Measurements from ENCODE around the gene JMJD8.

JMJD8 gene

DNA sequence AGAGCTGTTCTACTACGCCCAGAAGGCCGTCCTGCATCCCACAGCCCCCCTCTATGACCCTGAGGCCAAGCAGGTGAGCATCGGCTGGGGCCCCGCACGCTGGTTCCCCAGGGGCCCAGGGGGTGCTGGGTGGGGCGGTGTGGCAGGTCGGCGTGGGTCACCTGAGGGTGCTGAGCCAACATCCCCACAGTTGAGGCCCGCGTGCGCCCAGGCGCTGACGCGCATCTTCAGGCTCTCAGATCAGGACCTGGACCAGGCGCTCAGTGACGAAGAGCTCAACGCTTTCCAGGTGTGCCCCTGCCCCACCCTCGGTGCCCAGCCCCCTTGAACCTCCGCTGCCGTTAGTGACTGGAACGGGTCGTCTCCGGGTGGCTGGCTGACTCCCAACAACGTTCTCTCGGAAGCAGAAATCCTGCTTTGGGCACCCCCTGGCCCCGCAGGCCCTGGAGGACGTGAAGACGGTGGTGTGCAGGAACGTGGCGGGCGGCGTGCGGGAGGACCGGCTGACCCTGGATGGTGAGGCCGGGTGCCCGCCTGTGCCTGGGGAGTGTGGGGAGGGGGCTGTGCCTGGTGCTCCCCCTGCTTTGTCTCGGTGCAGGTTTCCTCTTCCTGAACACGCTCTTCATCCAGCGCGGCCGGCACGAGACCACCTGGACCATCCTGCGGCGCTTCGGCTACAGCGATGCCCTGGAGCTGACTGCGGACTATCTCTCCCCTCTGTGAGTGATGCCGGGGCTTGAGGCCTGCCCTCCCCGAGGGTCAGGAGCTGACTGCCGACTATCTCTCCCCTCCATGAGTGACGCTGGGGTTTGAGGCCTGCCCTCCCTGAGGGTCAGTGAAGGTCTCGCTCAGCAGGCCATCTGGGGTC lies 13.4 kb downstream of the JMJD8 start (continued):
- TF ChIP-seq, protein P1, sequence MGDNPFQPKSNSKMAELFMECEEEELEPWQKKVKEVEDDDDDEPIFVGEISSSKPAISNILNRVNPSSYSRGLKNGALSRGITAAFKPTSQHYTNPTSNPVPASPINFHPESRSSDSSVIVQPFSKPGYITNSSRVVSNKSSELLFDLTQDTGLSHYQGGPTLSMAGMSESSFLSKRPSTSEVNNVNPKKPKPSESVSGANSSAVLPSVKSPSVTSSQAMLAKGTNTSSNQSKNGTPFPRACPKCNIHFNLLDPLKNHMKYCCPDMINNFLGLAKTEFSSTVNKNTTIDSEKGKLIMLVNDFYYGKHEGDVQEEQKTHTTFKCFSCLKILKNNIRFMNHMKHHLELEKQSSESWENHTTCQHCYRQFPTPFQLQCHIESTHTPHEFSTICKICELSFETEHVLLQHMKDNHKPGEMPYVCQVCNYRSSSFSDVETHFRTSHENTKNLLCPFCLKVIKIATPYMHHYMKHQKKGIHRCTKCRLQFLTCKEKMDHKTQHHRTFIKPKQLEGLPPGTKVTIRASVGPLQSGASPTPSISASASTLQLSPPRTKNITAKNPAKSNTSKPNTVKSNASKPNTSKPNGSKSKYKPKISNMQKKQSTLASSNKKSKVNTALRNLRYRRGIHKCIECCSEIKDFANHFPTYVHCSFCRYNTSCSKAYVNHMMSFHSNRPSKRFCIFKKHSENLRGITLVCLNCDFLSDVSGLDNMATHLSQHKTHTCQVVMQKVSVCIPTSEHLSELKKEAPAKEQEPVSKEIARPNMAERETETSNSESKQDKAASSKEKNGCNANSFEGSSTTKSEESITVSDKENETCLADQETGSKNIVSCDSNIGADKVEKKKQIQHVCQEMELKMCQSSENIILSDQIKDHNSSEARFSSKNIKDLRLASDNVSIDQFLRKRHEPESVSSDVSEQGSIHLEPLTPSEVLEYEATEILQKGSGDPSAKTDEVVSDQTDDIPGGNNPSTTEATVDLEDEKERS (tag by site-specific recombination; IDR thresholded peaks at IDR 0.05) = no peak
- TF ChIP-seq ZNF16 (tag by site-specific recombination; IDR thresholded peaks at IDR 0.05; ENCODE audit: low read depth) (no peak), ZSCAN30 (tag by site-specific recombination; IDR thresholded peaks at IDR 0.05) (no peak), YY1 (tag by site-specific recombination; IDR thresholded peaks at IDR 0.05) (no peak), HOXD13 (CRISPR knock-in tag; IDR thresholded peaks at IDR 0.05; ENCODE audit: borderline replicate concordance) (no peak), ZNF2 (tag by site-specific recombination; IDR thresholded peaks at IDR 0.05) (no peak)
- TF ChIP-seq, protein P2, sequence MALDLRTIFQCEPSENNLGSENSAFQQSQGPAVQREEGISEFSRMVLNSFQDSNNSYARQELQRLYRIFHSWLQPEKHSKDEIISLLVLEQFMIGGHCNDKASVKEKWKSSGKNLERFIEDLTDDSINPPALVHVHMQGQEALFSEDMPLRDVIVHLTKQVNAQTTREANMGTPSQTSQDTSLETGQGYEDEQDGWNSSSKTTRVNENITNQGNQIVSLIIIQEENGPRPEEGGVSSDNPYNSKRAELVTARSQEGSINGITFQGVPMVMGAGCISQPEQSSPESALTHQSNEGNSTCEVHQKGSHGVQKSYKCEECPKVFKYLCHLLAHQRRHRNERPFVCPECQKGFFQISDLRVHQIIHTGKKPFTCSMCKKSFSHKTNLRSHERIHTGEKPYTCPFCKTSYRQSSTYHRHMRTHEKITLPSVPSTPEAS (tag by site-specific recombination; IDR thresholded peaks at IDR 0.05) = no peak
- TF ChIP-seq, protein P3, sequence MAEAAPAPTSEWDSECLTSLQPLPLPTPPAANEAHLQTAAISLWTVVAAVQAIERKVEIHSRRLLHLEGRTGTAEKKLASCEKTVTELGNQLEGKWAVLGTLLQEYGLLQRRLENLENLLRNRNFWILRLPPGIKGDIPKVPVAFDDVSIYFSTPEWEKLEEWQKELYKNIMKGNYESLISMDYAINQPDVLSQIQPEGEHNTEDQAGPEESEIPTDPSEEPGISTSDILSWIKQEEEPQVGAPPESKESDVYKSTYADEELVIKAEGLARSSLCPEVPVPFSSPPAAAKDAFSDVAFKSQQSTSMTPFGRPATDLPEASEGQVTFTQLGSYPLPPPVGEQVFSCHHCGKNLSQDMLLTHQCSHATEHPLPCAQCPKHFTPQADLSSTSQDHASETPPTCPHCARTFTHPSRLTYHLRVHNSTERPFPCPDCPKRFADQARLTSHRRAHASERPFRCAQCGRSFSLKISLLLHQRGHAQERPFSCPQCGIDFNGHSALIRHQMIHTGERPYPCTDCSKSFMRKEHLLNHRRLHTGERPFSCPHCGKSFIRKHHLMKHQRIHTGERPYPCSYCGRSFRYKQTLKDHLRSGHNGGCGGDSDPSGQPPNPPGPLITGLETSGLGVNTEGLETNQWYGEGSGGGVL (tag by site-specific recombination; IDR thresholded peaks at IDR 0.05) = no peak
- TF ChIP-seq, protein P4, sequence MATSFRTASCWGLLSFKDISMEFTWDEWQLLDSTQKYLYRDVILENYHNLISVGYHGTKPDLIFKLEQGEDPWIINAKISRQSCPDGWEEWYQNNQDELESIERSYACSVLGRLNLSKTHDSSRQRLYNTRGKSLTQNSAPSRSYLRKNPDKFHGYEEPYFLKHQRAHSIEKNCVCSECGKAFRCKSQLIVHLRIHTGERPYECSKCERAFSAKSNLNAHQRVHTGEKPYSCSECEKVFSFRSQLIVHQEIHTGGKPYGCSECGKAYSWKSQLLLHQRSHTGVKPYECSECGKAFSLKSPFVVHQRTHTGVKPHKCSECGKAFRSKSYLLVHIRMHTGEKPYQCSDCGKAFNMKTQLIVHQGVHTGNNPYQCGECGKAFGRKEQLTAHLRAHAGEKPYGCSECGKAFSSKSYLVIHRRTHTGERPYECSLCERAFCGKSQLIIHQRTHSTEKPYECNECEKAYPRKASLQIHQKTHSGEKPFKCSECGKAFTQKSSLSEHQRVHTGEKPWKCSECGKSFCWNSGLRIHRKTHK (tag by site-specific recombination; IDR thresholded peaks at IDR 0.05) = no peak

DNA sequence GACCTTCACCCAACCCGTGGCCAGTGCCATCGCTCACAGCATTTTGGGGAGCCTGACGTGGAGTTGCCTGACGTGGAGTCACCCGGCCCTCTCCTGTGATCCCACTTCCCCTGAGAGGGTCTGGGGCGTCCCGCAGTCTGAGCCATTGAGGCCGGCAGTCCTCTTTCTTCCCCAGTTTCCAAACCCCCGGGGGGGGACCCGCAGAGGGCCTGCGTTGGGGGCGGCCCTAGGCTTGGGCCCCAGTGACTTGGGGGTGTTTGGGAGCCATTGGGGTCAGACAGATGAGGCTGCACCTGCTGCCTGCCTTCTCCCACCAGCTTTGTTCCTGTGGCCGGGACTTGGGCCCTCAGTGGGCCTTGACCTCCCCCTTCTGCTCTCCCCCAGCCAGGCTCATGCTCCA lies 14.5 kb downstream of the JMJD8 start:
- no peak overlapping the region for H3K4me3 ChIP-seq (ENCODE audit: low read depth, low read length)
- CTCF ChIA-PET = no interaction called here
- TF ChIP-seq, protein P5, sequence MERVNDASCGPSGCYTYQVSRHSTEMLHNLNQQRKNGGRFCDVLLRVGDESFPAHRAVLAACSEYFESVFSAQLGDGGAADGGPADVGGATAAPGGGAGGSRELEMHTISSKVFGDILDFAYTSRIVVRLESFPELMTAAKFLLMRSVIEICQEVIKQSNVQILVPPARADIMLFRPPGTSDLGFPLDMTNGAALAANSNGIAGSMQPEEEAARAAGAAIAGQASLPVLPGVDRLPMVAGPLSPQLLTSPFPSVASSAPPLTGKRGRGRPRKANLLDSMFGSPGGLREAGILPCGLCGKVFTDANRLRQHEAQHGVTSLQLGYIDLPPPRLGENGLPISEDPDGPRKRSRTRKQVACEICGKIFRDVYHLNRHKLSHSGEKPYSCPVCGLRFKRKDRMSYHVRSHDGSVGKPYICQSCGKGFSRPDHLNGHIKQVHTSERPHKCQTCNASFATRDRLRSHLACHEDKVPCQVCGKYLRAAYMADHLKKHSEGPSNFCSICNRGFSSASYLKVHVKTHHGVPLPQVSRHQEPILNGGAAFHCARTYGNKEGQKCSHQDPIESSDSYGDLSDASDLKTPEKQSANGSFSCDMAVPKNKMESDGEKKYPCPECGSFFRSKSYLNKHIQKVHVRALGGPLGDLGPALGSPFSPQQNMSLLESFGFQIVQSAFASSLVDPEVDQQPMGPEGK (tag by site-specific recombination; IDR thresholded peaks at IDR 0.05) = peak; percentile 21; the same call in 1 of the 2 replicates
- TF ChIP-seq GLIS2 (tag by site-specific recombination; IDR thresholded peaks at IDR 0.05) (0 out of 2 replicates have a peak, but pooled peaks have one; percentile 34), ZNF19 (tag by site-specific recombination; IDR thresholded peaks at IDR 0.05; ENCODE audit: low read depth) (no peak), ZNF571 (tag by site-specific recombination; IDR thresholded peaks at IDR 0.05) (no peak)
- no peaks in the 10 kb centered on the region for H3K4me1 ChIP-seq (ENCODE audit: control insufficient read depth, insufficient read depth, low read length)
- H3K27ac ChIP-seq (ENCODE audit: extremely low read depth, low read depth, low read length) = no peak overlapping the region
- H3K9me3 ChIP-seq (ENCODE audit: control insufficient read depth, insufficient read depth, low read depth, low read length) = no peaks in the 10 kb centered on the region
- POLR2A ChIA-PET = interaction anchor here (1.0 to 6.7 kb wide), 2 partner anchors 11 to 20 kb away, joined by 3 to 57 read pairs; partner anchors contain the start of genes STUB1 and WDR24
- peaks cover 0 to 70% of the 10 kb centered on the region in 2 experiments; a peak in 1 of 3 replicates for H3K36me3 ChIP-seq (ENCODE audit: control insufficient read depth in 2 of 2, insufficient read depth in 1 of 2, low read length in 2 of 2)

All from HEK293 (cell line).